HepG2 (cell line): ENCODE data around the gene MRPL51. TPM values are rescaled to one million over a fixed set of nuclear protein-coding genes. Genes with fewer than 3 reads are reported as not detected.

Experiments
- ATAC-seq: fragments of 200-7000 bp; cut with Tn5 transposase; 3 replicates; pipeline ENCODE4 v1.9.1; 2020; ENCODE audit warnings: mild to moderate bottlenecking, moderate library complexity
- BruUV-seq: library from RNA; stranded (reverse); fragments of 400-500 nt; replicated peaks from 2 replicates; lab custom pipeline; 2021; lab: Mats Ljungman, UMichigan
- CTCF ChIA-PET: fragments of 300-600 bp; formaldehyde crosslinking; extraction: SDS; loops from one replicate; lab custom pipeline; 2021; ENCODE audit warnings: low total read pairs, inconsistent platforms, low intra/inter-chr PET ratio; lab: Yijun Ruan, JAX
- POLR2A ChIA-PET: fragments of 350-600 bp; sonication (Branson Sonifier 250); formaldehyde crosslinking; loops from one replicate; lab custom pipeline; 2020; ENCODE audit warnings: antibody characterized with exemption, inconsistent platforms; lab: Yijun Ruan, JAX
- DNase-seq: peaks from one replicate; pipeline ENCODE4 v3.0.0-alpha.2; 2015; ENCODE audit warnings: low spot score
- FAIRE-seq: peaks from 3 replicates; lab custom pipeline; 2011; peaks lifted over from hg19 to GRCh38; lab: Jason Lieb, UNC
- H2AFZ ChIP-seq: one replicate; pipeline ENCODE4 v1.6.1; 2011; ENCODE audit warnings: low read length, inconsistent platforms
- H3K27ac ChIP-seq: fragments of 300-600 bp; 3 replicates; pipeline ENCODE4 v1.8.0; 2011; ENCODE audit warnings: mixed run types, mild to moderate bottlenecking, mixed read lengths, low read length, inconsistent platforms; ENCODE audit not compliant: insufficient read depth; ENCODE audit errors: extremely low read length
- H3K27me3 ChIP-seq, 2 experiments: fragments of 200-600 bp in 1 of 2; 2 replicates in 1 of 2; 3 replicates in 1 of 2; pipeline versions ENCODE4 v1.6.0 to v1.8.0; 2011; ENCODE audit warnings: low read length in 2 of 2, mild to moderate bottlenecking in 2 of 2, moderate library complexity in 2 of 2, inconsistent platforms in 1 of 2; ENCODE audit not compliant: insufficient read depth in 2 of 2, control insufficient read depth in 1 of 2
- H3K36me3 ChIP-seq, 2 experiments: fragments of 200-600 bp in 1 of 2; replicated peaks in 1 of 2; 2 replicates in 1 of 2; 3 replicates in 1 of 2; pipeline versions ENCODE4 v1.5.1 to v1.8.0; 2011; ENCODE audit warnings: low read length in 2 of 2, inconsistent platforms in 1 of 2; ENCODE audit not compliant: insufficient read depth in 2 of 2, control insufficient read depth in 1 of 2
- H3K4me1 ChIP-seq: 2 replicates; pipeline ENCODE4 v1.5.1; 2012; ENCODE audit warnings: low read length, inconsistent platforms; ENCODE audit not compliant: insufficient read depth
- H3K4me2 ChIP-seq: 2 replicates; pipeline ENCODE4 v1.6.0; 2011; ENCODE audit warnings: low read depth, low read length, inconsistent platforms
- H3K4me3 ChIP-seq, 3 experiments: fragments of 200-600 bp in 1 of 3; sonication (generic), shearing (Covaris generic) in 1 of 3; replicated peaks in 1 of 3; 2 replicates each; pipeline ENCODE4 v1.5.1; 2011 to 2016; ENCODE audit warnings: low read length in 3 of 3, inconsistent platforms in 2 of 3, low read depth in 2 of 3, mild to moderate bottlenecking in 2 of 3, control low read depth in 1 of 3, mixed read lengths in 1 of 3; ENCODE audit not compliant: insufficient read depth in 1 of 3
- H3K79me2 ChIP-seq: one replicate; pipeline ENCODE4 v1.6.1; 2011; ENCODE audit warnings: low read length, inconsistent platforms; ENCODE audit not compliant: insufficient read depth
- H3K9ac ChIP-seq: 2 replicates; pipeline ENCODE4 v1.6.0; 2011; ENCODE audit warnings: mild to moderate bottlenecking, low read depth, low read length, inconsistent platforms; ENCODE audit not compliant: insufficient read depth
- H3K9me3 ChIP-seq: 2 replicates; pipeline ENCODE4 v1.5.1; 2012; ENCODE audit warnings: mild to moderate bottlenecking, low read length
- H4K20me1 ChIP-seq: 2 replicates; pipeline ENCODE4 v1.6.0; 2011; ENCODE audit warnings: inconsistent platforms, mild to moderate bottlenecking, low read length, moderate library complexity; ENCODE audit not compliant: insufficient read depth
- ELF1 ChIP-seq: sonication (generic); formaldehyde crosslinking; IDR thresholded peaks from 2 replicates; pipeline ENCODE4 v1.4.0; 2020; ENCODE audit warnings: missing genetic modification reagents
- GATA4 ChIP-seq: sonication (generic); IDR thresholded peaks from 2 replicates; pipeline ENCODE4 v1.6.1; 2016; ENCODE audit warnings: antibody characterized with exemption, low read depth, borderline replicate concordance
- JDP2 ChIP-seq: sonication (generic); formaldehyde crosslinking; IDR thresholded peaks from 2 replicates; pipeline ENCODE4 v1.8.1; 2022; ENCODE audit warnings: missing genetic modification reagents, borderline replicate concordance
- KDM1A ChIP-seq: IDR thresholded peaks from 2 replicates; pipeline ENCODE4 v1.6.1; 2016; ENCODE audit warnings: missing compliant biosample characterization
- KDM4B ChIP-seq: sonication (generic); formaldehyde crosslinking; IDR thresholded peaks from 2 replicates; pipeline ENCODE4 v1.4.0; 2020; ENCODE audit warnings: missing genetic modification reagents
- MAFF ChIP-seq: IDR thresholded peaks from 2 replicates; pipeline ENCODE4 v1.6.1; 2011; ENCODE audit warnings: low read depth, low read length, improper control_type of control experiment
- MAFK ChIP-seq, 2 experiments: IDR thresholded peaks in 1 of 2; conservative IDR thresholded peaks in 1 of 2; 2 replicates each; pipeline ENCODE4 v1.6.1; 2011; ENCODE audit warnings: improper control_type of control experiment in 2 of 2, low read length in 2 of 2
- ZNF775 ChIP-seq: sonication (generic); formaldehyde crosslinking; IDR thresholded peaks from 2 replicates; pipeline ENCODE4 v1.4.0; 2020; ENCODE audit warnings: missing genetic modification reagents, mild to moderate bottlenecking, moderate library complexity, borderline replicate concordance
- WGBS: methylation state at CpG from one replicate; pipeline ENCODE4 v1.1.6; 2017; ENCODE audit warnings: low lambda C conversion rate; 5-methylcytosine and 5-hydroxymethylcytosine counted together
- in situ Hi-C: cut with HindIII; loops from 2 replicates; pipeline ENCODE4 v1.10.0; 2017; ENCODE audit warnings: low pct_unique_long_range_greater_than_20kb; ENCODE audit not compliant: extremely low pct_ligation_motif_present
- intact Hi-C: fragments of 100-400 bp; cut with micrococcal nuclease; formaldehyde crosslinking; loops from one replicate; pipeline ENCODE4 v1.10.0; 2022; ENCODE audit not compliant: unreplicated experiment
- polyA plus RNA-seq, 8 experiments: library from polyadenylated mRNA; depleted of rRNA in 3 of 8; stranded (reverse) in 7 of 8; unstranded in 1 of 8; fragments of >200 nt; fragmentation: Illumina TruSeq in 4 of 8; extraction: Trizol in 4 of 8; gene quantifications; 2 replicates each; pipeline versions ENCODE4 v1.2.1 to v1.2.3, GENCODE V29; 2011 to 2016; ENCODE audit warnings: low read depth in 4 of 8, missing spikeins in 1 of 8, mixed read lengths in 1 of 8; ENCODE audit not compliant: insufficient read depth in 1 of 8
- total RNA-seq, 5 experiments: library from RNA; depleted of rRNA; stranded (reverse); fragments of >200 nt; fragmentation: Illumina TruSeq; extraction: Trizol; gene quantifications; 2 replicates each; pipeline ENCODE4 v1.2.3, GENCODE V29; 2016; ENCODE audit warnings: low read depth in 1 of 5
- TF ChIP-seq, protein P1 (sequence below): sonication (generic); formaldehyde crosslinking; IDR thresholded peaks from 2 replicates; pipeline ENCODE4 v1.4.0; 2020; ENCODE audit warnings: mild to moderate bottlenecking, low read depth, missing genetic modification reagents

The MRPL51 gene
- total and polyA plus RNA-seq, 2 of the 13 experiments (the other 11 are each of a cell fraction or from before 2014, with no cell fraction given), result 64.8 to 278 TPM

DNA sequence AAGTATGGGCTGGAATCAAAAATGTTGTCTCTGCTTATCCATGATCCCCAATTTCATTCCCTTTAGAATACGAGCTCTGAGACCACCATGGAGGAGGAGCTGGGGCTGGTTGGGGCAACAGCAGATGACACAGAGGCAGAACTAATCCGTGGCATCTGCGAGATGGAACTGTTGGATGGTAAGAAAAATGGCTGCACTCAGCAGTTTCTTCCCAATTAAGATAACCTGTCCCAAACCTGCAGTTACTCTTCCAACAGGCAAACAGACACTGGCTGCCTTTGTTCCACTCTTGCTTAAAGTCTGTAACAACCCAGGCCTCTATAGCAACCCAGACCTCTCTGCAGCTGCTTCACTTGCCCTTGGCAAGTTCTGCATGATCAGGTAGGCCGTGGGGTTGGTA, 34.6 kb upstream of the MRPL51 start:
- TF ChIP-seq MAFK (conservative IDR thresholded peaks at IDR 0.05 in 1 of 2, IDR thresholded peaks at IDR 0.05 in 1 of 2; ENCODE audit: low read length in 2 of 2) (peak; percentile 15 to 75; a peak in 2 of 4 replicates), KDM1A (CRISPR knock-in tag) (no peak), ELF1 (CRISPR knock-in tag) (no peak), MAFF (peak; percentile 29; the same call in 1 of the 2 replicates)
- WGBS, result 99% methylated on average over 4 of the region's 4 CpGs
- no peak overlapping the region for H3K27ac ChIP-seq
- ATAC-seq, result no peak
- peaks cover 48 to 83% of the 10 kb centered on the region in 2 experiments for H3K36me3 ChIP-seq
- no peaks in the 10 kb centered on the region for H4K20me1 ChIP-seq
- CTCF ChIA-PET, result no interaction called here
- no peaks in the 10 kb centered on the region for H3K9me3 ChIP-seq
- H3K27me3 ChIP-seq, result no peaks in the 10 kb centered on the region
- H3K4me3 ChIP-seq, result no peak overlapping the region
- no peak for DNase-seq
- peaks cover 26% of the 10 kb centered on the region for H3K4me1 ChIP-seq
- BruUV-seq, result no TSS peak
- intact Hi-C loops (no loop called here), in situ Hi-C loops (no loop called here)
- FAIRE-seq, result no peak
- no peak overlapping the region for H2AFZ ChIP-seq
- no peak overlapping the region for H3K9ac ChIP-seq
- H3K4me2 ChIP-seq, result no peak overlapping the region
- peaks cover 3% of the 10 kb centered on the region for H3K79me2 ChIP-seq
- POLR2A ChIA-PET, result no interaction called here

DNA sequence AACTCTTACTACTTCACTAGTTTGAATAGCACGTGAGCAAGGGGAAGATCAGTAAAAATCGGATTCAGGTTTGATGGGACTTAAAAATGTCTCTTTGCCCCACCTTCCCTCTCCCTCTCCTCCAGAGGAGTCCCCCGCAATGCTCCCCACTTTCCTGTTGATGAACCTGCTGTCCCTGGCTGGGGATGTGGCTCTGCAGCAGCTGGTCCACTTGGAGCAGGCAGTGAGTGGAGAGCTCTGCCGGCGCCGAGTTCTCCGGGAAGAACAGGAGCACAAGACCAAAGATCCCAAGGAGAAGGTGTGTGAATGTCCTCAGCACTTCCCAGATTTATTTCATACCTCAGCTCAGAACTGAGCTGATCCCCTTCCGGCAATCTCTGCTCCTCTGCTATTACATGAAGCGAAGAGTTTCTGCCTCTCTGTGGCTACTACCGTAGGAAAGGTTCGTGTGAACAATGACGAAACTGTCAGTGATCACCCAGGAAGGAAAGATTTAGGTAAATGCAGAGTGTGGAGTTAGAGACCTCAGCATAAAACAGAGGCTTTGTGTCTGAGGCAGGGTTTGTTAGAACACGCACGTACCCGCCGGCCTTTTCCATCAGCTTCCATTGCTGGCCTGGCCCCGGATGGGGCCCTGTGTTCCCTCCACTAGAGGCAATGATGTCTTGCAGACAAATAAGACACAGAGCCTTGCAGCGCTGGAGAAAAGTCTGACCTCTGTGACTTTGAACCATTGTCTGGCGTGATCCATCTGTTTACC, 33.9 kb upstream of the MRPL51 start:
- no peak overlapping the region for H3K9ac ChIP-seq
- WGBS, result 94% methylated on average over 19 of the region's 19 CpGs
- ATAC-seq (no peak), DNase-seq (no peak), FAIRE-seq (no peak)
- CTCF ChIA-PET, result no interaction called here
- in situ Hi-C loops (no loop called here), intact Hi-C loops (no loop called here)
- H3K79me2 ChIP-seq, result no peaks in the 10 kb centered on the region
- BruUV-seq, result no TSS peak
- no peaks in the 10 kb centered on the region for H3K27me3 ChIP-seq
- no peak overlapping the region for H3K4me3 ChIP-seq
- H3K4me1 ChIP-seq, result peaks cover 18% of the 10 kb centered on the region
- POLR2A ChIA-PET, result no interaction called here
- no peak overlapping the region for H3K4me2 ChIP-seq
- peaks cover 54 to 91% of the 10 kb centered on the region in 2 experiments for H3K36me3 ChIP-seq
- H3K9me3 ChIP-seq, result no peaks in the 10 kb centered on the region
- no peaks in the 10 kb centered on the region for H4K20me1 ChIP-seq
- no peak overlapping the region for H3K27ac ChIP-seq
- H2AFZ ChIP-seq, result no peak overlapping the region
- TF ChIP-seq, protein P1, sequence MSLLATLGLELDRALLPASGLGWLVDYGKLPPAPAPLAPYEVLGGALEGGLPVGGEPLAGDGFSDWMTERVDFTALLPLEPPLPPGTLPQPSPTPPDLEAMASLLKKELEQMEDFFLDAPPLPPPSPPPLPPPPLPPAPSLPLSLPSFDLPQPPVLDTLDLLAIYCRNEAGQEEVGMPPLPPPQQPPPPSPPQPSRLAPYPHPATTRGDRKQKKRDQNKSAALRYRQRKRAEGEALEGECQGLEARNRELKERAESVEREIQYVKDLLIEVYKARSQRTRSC (CRISPR knock-in tag), result no peak
- TF ChIP-seq KDM4B (CRISPR knock-in tag) (no peak), ZNF775 (CRISPR knock-in tag) (no peak), JDP2 (CRISPR knock-in tag) (no peak), GATA4 (no peak)
